ENCODE measurements around the gene AUTS2. TPM values are rescaled to one million over a fixed set of nuclear protein-coding genes. Genes with fewer than 3 reads are reported as not detected.

AUTS2 gene
- total RNA-seq, 4 donors from 2014 or later: 29.8 to 114 (median 59.4) TPM

- intact Hi-C loops (cut with DNase I; ENCODE audit: low total_unique reads): no loop called here
Observed at GRCh38 chr7:69643708-69644445, 45.6 kb downstream of the AUTS2 start.

GRCh38 chr7:69645683-69646082, 47.4 kb downstream of the AUTS2 start:
- DNase-seq: no peak
- Histone ChIP-seq H3K4me1 (no peaks in the 10 kb centered on the region), H3K9me3 (no peaks in the 10 kb centered on the region), H3K4me3 (no peak overlapping the region), H3K27ac (no peak overlapping the region), H3K27me3 (no peaks in the 10 kb centered on the region), H3K36me3 (no peaks in the 10 kb centered on the region)
- no peak for TF ChIP-seq POLR2A (IDR thresholded peaks at IDR 0.05)
- no peak for TF ChIP-seq POLR2AphosphoS5 (IDR thresholded peaks at IDR 0.05)
- no peak for TF ChIP-seq CTCF (IDR thresholded peaks at IDR 0.05)
- no peak for TF ChIP-seq EP300 (IDR thresholded peaks at IDR 0.05; ENCODE audit: low read depth)
- intact Hi-C loops (cut with DNase I; ENCODE audit: low total_unique reads): no loop called here
- WGBS, 2 donors (ENCODE audit: low coverage in 1 of 2): 51 to 70% methylated on average over 2 to 4 of the region's 4 CpGs
- in situ Hi-C loops (cut with MboI; ENCODE audit: low pct_ligation_motif_present in 1 of 4, low pct_unique_long_range_greater_than_20kb in 1 of 4, low sequenced_read_pairs in 3 of 4): no loop called here

More at GRCh38 chr7:69643708-69644445, 45.6 kb downstream of the AUTS2 start:
- Histone ChIP-seq H3K9me3 (no peaks in the 10 kb centered on the region), H3K27me3 (no peaks in the 10 kb centered on the region), H3K27ac (no peak overlapping the region), H3K36me3 (no peaks in the 10 kb centered on the region), H3K4me3 (no peak overlapping the region), H3K4me1 (no peaks in the 10 kb centered on the region)
- no peak for DNase-seq
- TF ChIP-seq POLR2AphosphoS5 (IDR thresholded peaks at IDR 0.05) (no peak), EP300 (IDR thresholded peaks at IDR 0.05; ENCODE audit: low read depth) (no peak), POLR2A (IDR thresholded peaks at IDR 0.05) (no peak), CTCF (IDR thresholded peaks at IDR 0.05) (no peak)
- in situ Hi-C loops (cut with MboI; ENCODE audit: low pct_ligation_motif_present in 1 of 4, low pct_unique_long_range_greater_than_20kb in 1 of 4, low sequenced_read_pairs in 3 of 4): no loop called here
- 40 to 57% methylated on average over 1 to 3 of the region's 3 CpGs for WGBS, 2 donors (ENCODE audit: low coverage in 1 of 2)

- 50 to 55% methylated on average over 3 to 7 of the region's 7 CpGs for WGBS, 2 donors (ENCODE audit: low coverage in 1 of 2)
- in situ Hi-C loops (cut with MboI; ENCODE audit: low pct_ligation_motif_present in 1 of 4, low pct_unique_long_range_greater_than_20kb in 1 of 4, low sequenced_read_pairs in 3 of 4): no loop called here
- H3K4me1 ChIP-seq: peaks cover 0 to 11% (median 2%) of the 10 kb centered on the region in 4 donors
- intact Hi-C loops (cut with DNase I; ENCODE audit: low total_unique reads): no loop called here
- no peak for DNase-seq
- no peaks in the 10 kb centered on the region for H3K9me3 ChIP-seq
- TF ChIP-seq POLR2AphosphoS5 (IDR thresholded peaks at IDR 0.05): no peak
- TF ChIP-seq CTCF (IDR thresholded peaks at IDR 0.05): no peak
- TF ChIP-seq EP300 (IDR thresholded peaks at IDR 0.05; ENCODE audit: low read depth): no peak
- no peak for TF ChIP-seq POLR2A (IDR thresholded peaks at IDR 0.05)
- no peak overlapping the region for H3K4me3 ChIP-seq
- no peak overlapping the region for H3K27ac ChIP-seq
- H3K27me3 ChIP-seq: no peaks in the 10 kb centered on the region
- H3K36me3 ChIP-seq: no peaks in the 10 kb centered on the region
Observed at GRCh38 chr7:69651101-69651590, 52.9 kb downstream of the AUTS2 start.

GRCh38 chr7:69652947-69653701, 54.8 kb downstream of the AUTS2 start:
- DNase-seq: no peak
- H3K36me3 ChIP-seq: no peaks in the 10 kb centered on the region
- no peak for TF ChIP-seq CTCF (IDR thresholded peaks at IDR 0.05)
- no peak for TF ChIP-seq POLR2A (IDR thresholded peaks at IDR 0.05)
- no peak for TF ChIP-seq POLR2AphosphoS5 (IDR thresholded peaks at IDR 0.05)
- no peak for TF ChIP-seq EP300 (IDR thresholded peaks at IDR 0.05; ENCODE audit: low read depth)
- in situ Hi-C loops (cut with MboI; ENCODE audit: low pct_ligation_motif_present in 1 of 4, low pct_unique_long_range_greater_than_20kb in 1 of 4, low sequenced_read_pairs in 3 of 4) (no loop called here), intact Hi-C loops (cut with DNase I; ENCODE audit: low total_unique reads) (no loop called here)
- no peak overlapping the region for H3K4me3 ChIP-seq
- WGBS, 2 donors (ENCODE audit: low coverage in 1 of 2): 85 to 87% methylated on average over 2 to 3 of the region's 3 CpGs
- no peaks in the 10 kb centered on the region for H3K9me3 ChIP-seq
- peaks cover 0 to 16% (median 2%) of the 10 kb centered on the region in 4 donors for H3K4me1 ChIP-seq
- no peaks in the 10 kb centered on the region for H3K27me3 ChIP-seq
- H3K27ac ChIP-seq: no peak overlapping the region
